HepG2 (cell line): ENCODE measurements around the gene CLRN3. TPM values are rescaled to one million over a fixed set of nuclear protein-coding genes. Genes with fewer than 3 reads are reported as not detected.

ENCODE experiments used
- ATAC-seq: fragments of 200-7000 bp; cut with Tn5 transposase; 3 replicates; pipeline ENCODE4 v1.9.1; 2020; ENCODE audit warnings: mild to moderate bottlenecking, moderate library complexity
- BruUV-seq: library from RNA; stranded (reverse); fragments of 400-500 nt; replicated peaks from 2 replicates; lab custom pipeline; 2021; lab: Mats Ljungman, UMichigan
- CTCF ChIA-PET: fragments of 300-600 bp; formaldehyde crosslinking; extraction: SDS; loops from one replicate; lab custom pipeline; 2021; ENCODE audit warnings: low total read pairs, inconsistent platforms, low intra/inter-chr PET ratio; lab: Yijun Ruan, JAX
- POLR2A ChIA-PET: fragments of 350-600 bp; sonication (Branson Sonifier 250); formaldehyde crosslinking; loops from one replicate; lab custom pipeline; 2020; ENCODE audit warnings: antibody characterized with exemption, inconsistent platforms; lab: Yijun Ruan, JAX
- DNase-seq: peaks from one replicate; pipeline ENCODE4 v3.0.0-alpha.2; 2015; ENCODE audit warnings: low spot score
- FAIRE-seq: peaks from 3 replicates; lab custom pipeline; 2011; peaks lifted over from hg19 to GRCh38; lab: Jason Lieb, UNC
- H2AFZ ChIP-seq: one replicate; pipeline ENCODE4 v1.6.1; 2011; ENCODE audit warnings: low read length, inconsistent platforms
- H3K27ac ChIP-seq: fragments of 300-600 bp; 3 replicates; pipeline ENCODE4 v1.8.0; 2011; ENCODE audit warnings: mixed run types, mild to moderate bottlenecking, mixed read lengths, low read length, inconsistent platforms; ENCODE audit not compliant: insufficient read depth; ENCODE audit errors: extremely low read length
- H3K27me3 ChIP-seq, 2 experiments: fragments of 200-600 bp in 1 of 2; 2 replicates in 1 of 2; 3 replicates in 1 of 2; pipeline versions ENCODE4 v1.6.0 to v1.8.0; 2011; ENCODE audit warnings: low read length in 2 of 2, mild to moderate bottlenecking in 2 of 2, moderate library complexity in 2 of 2, inconsistent platforms in 1 of 2; ENCODE audit not compliant: insufficient read depth in 2 of 2, control insufficient read depth in 1 of 2
- H3K36me3 ChIP-seq, 2 experiments: fragments of 200-600 bp in 1 of 2; replicated peaks in 1 of 2; 2 replicates in 1 of 2; 3 replicates in 1 of 2; pipeline versions ENCODE4 v1.5.1 to v1.8.0; 2011; ENCODE audit warnings: low read length in 2 of 2, inconsistent platforms in 1 of 2; ENCODE audit not compliant: insufficient read depth in 2 of 2, control insufficient read depth in 1 of 2
- H3K4me1 ChIP-seq: 2 replicates; pipeline ENCODE4 v1.5.1; 2012; ENCODE audit warnings: low read length, inconsistent platforms; ENCODE audit not compliant: insufficient read depth
- H3K4me2 ChIP-seq: 2 replicates; pipeline ENCODE4 v1.6.0; 2011; ENCODE audit warnings: low read depth, low read length, inconsistent platforms
- H3K4me3 ChIP-seq, 3 experiments: fragments of 200-600 bp in 1 of 3; sonication (generic), shearing (Covaris generic) in 1 of 3; replicated peaks in 1 of 3; 2 replicates each; pipeline ENCODE4 v1.5.1; 2011 to 2016; ENCODE audit warnings: low read length in 3 of 3, inconsistent platforms in 2 of 3, low read depth in 2 of 3, mild to moderate bottlenecking in 2 of 3, control low read depth in 1 of 3, mixed read lengths in 1 of 3; ENCODE audit not compliant: insufficient read depth in 1 of 3
- H3K79me2 ChIP-seq: one replicate; pipeline ENCODE4 v1.6.1; 2011; ENCODE audit warnings: low read length, inconsistent platforms; ENCODE audit not compliant: insufficient read depth
- H3K9ac ChIP-seq: 2 replicates; pipeline ENCODE4 v1.6.0; 2011; ENCODE audit warnings: mild to moderate bottlenecking, low read depth, low read length, inconsistent platforms; ENCODE audit not compliant: insufficient read depth
- H3K9me3 ChIP-seq: 2 replicates; pipeline ENCODE4 v1.5.1; 2012; ENCODE audit warnings: mild to moderate bottlenecking, low read length
- H4K20me1 ChIP-seq: 2 replicates; pipeline ENCODE4 v1.6.0; 2011; ENCODE audit warnings: inconsistent platforms, mild to moderate bottlenecking, low read length, moderate library complexity; ENCODE audit not compliant: insufficient read depth
- MXI1 ChIP-seq: IDR thresholded peaks from 3 replicates; pipeline ENCODE4 v1.6.1; 2012; ENCODE audit warnings: low read depth, low read length, inconsistent platforms, borderline replicate concordance
- PHF20 ChIP-seq: sonication (generic); formaldehyde crosslinking; IDR thresholded peaks from 2 replicates; pipeline ENCODE4 v1.5.0; 2020; ENCODE audit warnings: mild to moderate bottlenecking, missing genetic modification reagents
- RFX5 ChIP-seq: IDR thresholded peaks from 2 replicates; pipeline ENCODE4 v1.6.1; 2011; ENCODE audit warnings: low read depth, low read length, improper control_type of control experiment
- RNF2 ChIP-seq: fragments of 450-650 bp; conservative IDR thresholded peaks from 2 replicates; pipeline ENCODE4 v1.6.1; 2016; ENCODE audit warnings: low read depth
- SPEN ChIP-seq: sonication (generic); formaldehyde crosslinking; IDR thresholded peaks from 2 replicates; pipeline ENCODE4 v1.5.1; 2020; ENCODE audit warnings: low read depth, mild to moderate bottlenecking, missing genetic modification reagents
- YEATS2 ChIP-seq: sonication (generic); formaldehyde crosslinking; IDR thresholded peaks from 2 replicates; pipeline ENCODE4 v1.4.0; 2020; ENCODE audit warnings: missing genetic modification reagents, borderline replicate concordance
- ZNF543 ChIP-seq: sonication (generic); formaldehyde crosslinking; IDR thresholded peaks from 2 replicates; pipeline ENCODE4 v1.4.0; 2020; ENCODE audit warnings: mild to moderate bottlenecking, missing genetic modification reagents
- ZNF615 ChIP-seq: sonication (generic); formaldehyde crosslinking; IDR thresholded peaks from 2 replicates; pipeline ENCODE4 v1.5.0; 2020; ENCODE audit warnings: mild to moderate bottlenecking, missing genetic modification reagents, borderline replicate concordance
- ZNF687 ChIP-seq: sonication (generic); formaldehyde crosslinking; IDR thresholded peaks from 2 replicates; pipeline ENCODE4 v1.5.1; 2020; ENCODE audit warnings: mild to moderate bottlenecking, missing genetic modification reagents, moderate library complexity
- ZNF737 ChIP-seq: sonication (generic); formaldehyde crosslinking; IDR thresholded peaks from 2 replicates; pipeline ENCODE4 v1.5.0; 2020; ENCODE audit warnings: missing genetic modification reagents, mild to moderate bottlenecking, borderline replicate concordance
- whole genome bisulfite sequencing: methylation state at CpG from one replicate; pipeline ENCODE4 v1.1.6; 2017; ENCODE audit warnings: low lambda C conversion rate; 5-methylcytosine and 5-hydroxymethylcytosine counted together
- in situ Hi-C: cut with HindIII; loops from 2 replicates; pipeline ENCODE4 v1.10.0; 2017; ENCODE audit warnings: low pct_unique_long_range_greater_than_20kb; ENCODE audit not compliant: extremely low pct_ligation_motif_present
- intact Hi-C: fragments of 100-400 bp; cut with micrococcal nuclease; formaldehyde crosslinking; loops from one replicate; pipeline ENCODE4 v1.10.0; 2022; ENCODE audit not compliant: unreplicated experiment
- polyA plus RNA-seq, 8 experiments: library from polyadenylated mRNA; depleted of rRNA in 3 of 8; stranded (reverse) in 7 of 8; unstranded in 1 of 8; fragments of >200 nt; fragmentation: Illumina TruSeq in 4 of 8; extraction: Trizol in 4 of 8; gene quantifications; 2 replicates each; pipeline versions ENCODE4 v1.2.1 to v1.2.3, GENCODE V29; 2011 to 2016; ENCODE audit warnings: low read depth in 4 of 8, missing spikeins in 1 of 8, mixed read lengths in 1 of 8; ENCODE audit not compliant: insufficient read depth in 1 of 8
- total RNA-seq, 5 experiments: library from RNA; depleted of rRNA; stranded (reverse); fragments of >200 nt; fragmentation: Illumina TruSeq; extraction: Trizol; gene quantifications; 2 replicates each; pipeline ENCODE4 v1.2.3, GENCODE V29; 2016; ENCODE audit warnings: low read depth in 1 of 5
- TF ChIP-seq, protein P1 (sequence below): sonication (generic); formaldehyde crosslinking; IDR thresholded peaks from 2 replicates; pipeline ENCODE4 v1.4.0; 2020; ENCODE audit warnings: mild to moderate bottlenecking, missing genetic modification reagents
- TF ChIP-seq, protein P2 (sequence below): fragments of 450-650 bp; IDR thresholded peaks from 2 replicates; pipeline ENCODE4 v1.6.1; 2016
- TF ChIP-seq, protein P3 (sequence below): sonication (generic); formaldehyde crosslinking; IDR thresholded peaks from 2 replicates; pipeline ENCODE4 v1.8.0; 2022; ENCODE audit warnings: mild to moderate bottlenecking, missing genetic modification reagents; ENCODE audit not compliant: insufficient replicate concordance

The CLRN3 gene
- total and polyA plus RNA-seq, 2 of the 13 experiments (the other 11 are each of a cell fraction or from before 2014, with no cell fraction given): not detected

DNA sequence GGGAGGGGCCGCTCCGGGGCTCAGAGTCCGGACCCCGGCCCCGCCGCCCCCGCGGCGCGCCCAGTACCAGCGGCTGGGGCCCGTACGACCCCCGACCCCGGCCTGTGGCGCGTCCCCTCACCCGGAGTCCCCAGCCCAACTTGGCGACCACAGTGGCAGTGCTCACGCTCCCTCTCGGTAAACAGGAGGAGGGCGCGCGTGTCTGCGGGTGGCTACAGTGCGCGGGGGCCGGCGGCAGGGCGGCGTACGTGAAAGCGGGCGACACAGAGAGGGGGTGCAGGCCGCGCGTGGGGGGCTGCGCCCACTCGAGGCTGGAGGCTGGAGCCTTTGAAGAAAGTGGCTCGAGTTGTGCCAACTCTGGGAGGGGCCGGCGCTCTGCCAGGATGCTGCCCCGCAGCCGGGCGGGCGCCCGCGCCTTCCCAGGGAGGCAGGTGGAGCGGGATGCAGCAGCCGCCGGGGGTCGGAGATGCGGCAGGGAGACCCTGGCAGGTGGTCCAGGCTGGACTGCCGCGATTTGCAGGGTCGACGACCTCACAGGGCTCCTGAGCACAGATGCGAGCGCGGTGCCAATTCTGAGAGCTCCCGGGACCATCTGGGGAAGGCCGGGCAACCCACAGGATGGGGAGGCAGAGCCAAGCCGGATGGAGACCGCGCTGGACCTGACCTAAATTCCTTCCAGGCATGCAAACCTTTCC is 14.8 kb upstream of the CLRN3 start (continued):
- TF ChIP-seq, protein P1, sequence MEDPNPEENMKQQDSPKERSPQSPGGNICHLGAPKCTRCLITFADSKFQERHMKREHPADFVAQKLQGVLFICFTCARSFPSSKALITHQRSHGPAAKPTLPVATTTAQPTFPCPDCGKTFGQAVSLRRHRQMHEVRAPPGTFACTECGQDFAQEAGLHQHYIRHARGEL (CRISPR knock-in tag): no peak
- no peak for TF ChIP-seq PHF20 (CRISPR knock-in tag)
- TF ChIP-seq ZNF737: no peak
- TF ChIP-seq ZNF687 (CRISPR knock-in tag): no peak

DNA sequence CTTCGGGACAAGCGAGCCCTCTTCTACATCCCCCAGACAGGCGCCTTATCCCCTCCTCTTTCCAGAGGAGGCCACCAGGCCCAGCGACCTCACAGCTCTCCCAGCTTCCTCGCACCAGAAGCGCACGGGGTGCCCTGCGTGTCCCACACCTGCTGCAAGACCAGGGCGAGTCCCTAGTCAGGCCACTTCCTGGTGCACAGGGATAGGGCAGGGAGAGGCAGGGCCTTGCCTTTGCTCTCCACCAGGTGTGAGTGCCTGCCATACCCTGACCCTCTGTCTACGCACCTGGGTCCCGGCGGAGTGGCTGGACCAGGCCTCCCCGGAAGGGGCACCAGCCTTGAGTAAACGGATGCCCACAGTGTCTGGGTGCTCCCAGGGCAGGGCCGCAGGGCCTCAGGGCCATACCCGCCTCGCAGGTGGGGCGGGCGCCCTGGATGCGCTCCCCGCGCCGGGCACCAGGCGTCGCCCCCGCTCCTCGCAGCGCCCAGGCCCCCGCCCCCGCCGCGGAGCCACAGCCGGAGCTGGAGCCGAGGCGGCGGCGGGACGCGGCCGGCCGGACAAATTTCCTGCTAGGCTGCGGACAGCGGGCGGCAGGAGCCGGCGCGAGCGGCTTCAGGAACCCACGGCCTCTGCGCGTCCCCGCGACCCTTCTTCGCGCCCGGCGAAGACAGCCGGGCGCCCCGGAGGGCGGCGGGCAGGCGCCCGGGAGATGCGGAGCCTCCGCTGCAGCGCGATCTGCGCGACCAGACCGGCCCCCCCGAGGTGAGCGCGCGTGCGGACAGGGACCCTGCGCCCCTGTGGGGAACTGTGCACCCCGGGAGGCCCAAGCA is 14.0 kb upstream of the CLRN3 start, which contains the start of gene PTPRE:
Gene PTPRE (plus strand): TSS at position 556 of the 830 bp plus-strand sequence. CDS start 133,779 bp downstream, outside the sequence.
- POLR2A ChIA-PET: no interaction called here
- H3K27ac ChIP-seq: no peak within 1 kb of the TSS
- TF ChIP-seq ZNF543 (CRISPR knock-in tag) (no peak), RNF2 (0 out of 2 replicates have a peak, but pooled peaks have one; percentile 45), RFX5 (no peak), MXI1 (no peak), YEATS2 (CRISPR knock-in tag) (no peak), SPEN (peak; percentile 24; the same call in 1 of the 2 replicates), ZNF615 (CRISPR knock-in tag) (no peak)
- TF ChIP-seq, protein P2, sequence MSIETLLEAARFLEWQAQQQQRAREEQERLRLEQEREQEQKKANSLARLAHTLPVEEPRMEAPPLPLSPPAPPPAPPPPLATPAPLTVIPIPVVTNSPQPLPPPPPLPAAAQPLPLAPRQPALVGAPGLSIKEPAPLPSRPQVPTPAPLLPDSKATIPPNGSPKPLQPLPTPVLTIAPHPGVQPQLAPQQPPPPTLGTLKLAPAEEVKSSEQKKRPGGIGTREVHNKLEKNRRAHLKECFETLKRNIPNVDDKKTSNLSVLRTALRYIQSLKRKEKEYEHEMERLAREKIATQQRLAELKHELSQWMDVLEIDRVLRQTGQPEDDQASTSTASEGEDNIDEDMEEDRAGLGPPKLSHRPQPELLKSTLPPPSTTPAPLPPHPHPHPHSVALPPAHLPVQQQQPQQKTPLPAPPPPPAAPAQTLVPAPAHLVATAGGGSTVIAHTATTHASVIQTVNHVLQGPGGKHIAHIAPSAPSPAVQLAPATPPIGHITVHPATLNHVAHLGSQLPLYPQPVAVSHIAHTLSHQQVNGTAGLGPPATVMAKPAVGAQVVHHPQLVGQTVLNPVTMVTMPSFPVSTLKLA: no peak
- TF ChIP-seq, protein P3, sequence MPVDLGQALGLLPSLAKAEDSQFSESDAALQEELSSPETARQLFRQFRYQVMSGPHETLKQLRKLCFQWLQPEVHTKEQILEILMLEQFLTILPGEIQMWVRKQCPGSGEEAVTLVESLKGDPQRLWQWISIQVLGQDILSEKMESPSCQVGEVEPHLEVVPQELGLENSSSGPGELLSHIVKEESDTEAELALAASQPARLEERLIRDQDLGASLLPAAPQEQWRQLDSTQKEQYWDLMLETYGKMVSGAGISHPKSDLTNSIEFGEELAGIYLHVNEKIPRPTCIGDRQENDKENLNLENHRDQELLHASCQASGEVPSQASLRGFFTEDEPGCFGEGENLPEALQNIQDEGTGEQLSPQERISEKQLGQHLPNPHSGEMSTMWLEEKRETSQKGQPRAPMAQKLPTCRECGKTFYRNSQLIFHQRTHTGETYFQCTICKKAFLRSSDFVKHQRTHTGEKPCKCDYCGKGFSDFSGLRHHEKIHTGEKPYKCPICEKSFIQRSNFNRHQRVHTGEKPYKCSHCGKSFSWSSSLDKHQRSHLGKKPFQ (CRISPR knock-in tag): no peak

More for the DNA sequence above, 14.0 kb upstream of the CLRN3 start, which contains the start of gene PTPRE:
- H3K9ac ChIP-seq: no peak within 1 kb of the TSS
- CTCF ChIA-PET: interaction anchor here (2.0 kb wide), 2 partner anchors 105 to 162 kb away, joined by 7 to 14 read pairs; no protein-coding TSS in a partner anchor
- no peaks in the 10 kb centered on the region for H4K20me1 ChIP-seq
- DNase-seq: no peak
- no peak within 1 kb of the TSS for H2AFZ ChIP-seq
- WGBS: 34% methylated on average over 12 of the region's 78 CpGs
- H3K4me3 ChIP-seq: peak within 1 kb of the TSS; percentile 40 to 63 (median 42); a peak in 5 of 6 replicates
- H3K79me2 ChIP-seq: no peaks in the 10 kb centered on the region
- H3K27me3 ChIP-seq: peaks cover 1 to 53% of the 10 kb centered on the region in 2 experiments; a peak in 3 of 5 replicates
- H3K4me2 ChIP-seq: peak within 1 kb of the TSS; percentile 70
- no peak for FAIRE-seq
- no peaks in the 10 kb centered on the region for H3K36me3 ChIP-seq
- intact Hi-C loops (loop anchor here (1.0 kb wide), 1 partner anchor 163 kb away; no protein-coding TSS in a partner anchor), in situ Hi-C loops (loop anchor here (5.0 kb wide), 1 partner anchor 161 kb away; no protein-coding TSS in a partner anchor)
- peak; percentile 98 for ATAC-seq
- H3K9me3 ChIP-seq: no peaks in the 10 kb centered on the region
- no peaks in the 10 kb centered on the region for H3K4me1 ChIP-seq
- no TSS peak for BruUV-seq
